Measurements from ENCODE around the gene DUOXA2.

Gene DUOXA2

GRCh38 chr15:45128971-45129639 is 15.0 kb downstream of the DUOXA2 start:
- TF ChIP-seq ZBTB11 (tag by site-specific recombination; conservative IDR thresholded peaks at IDR 0.05; ENCODE audit: low read depth): no peak
- Histone ChIP-seq H3K27ac (ENCODE audit: extremely low read depth, low read depth, low read length) (no peak overlapping the region), H3K4me1 (ENCODE audit: control insufficient read depth, insufficient read depth, low read length) (no peaks in the 10 kb centered on the region), H3K4me3 (ENCODE audit: low read depth, low read length) (no peak overlapping the region), H3K9me3 (ENCODE audit: control insufficient read depth, insufficient read depth, low read depth, low read length) (no peaks in the 10 kb centered on the region), H3K36me3 (ENCODE audit: control insufficient read depth in 2 of 2, insufficient read depth in 1 of 2, low read length in 2 of 2) (no peaks in the 10 kb centered on the region)
- ChIA-PET CTCF (interaction anchor here (2.9 kb wide), 1 partner anchor 11 kb away, joined by 12 read pairs; no protein-coding TSS in a partner anchor), POLR2A (no interaction called here)

GRCh38 chr15:45129651-45130129 is 15.6 kb downstream of the DUOXA2 start, which contains the start of the genes DUOX1 and DUOXA1:
TSS of gene DUOX1 (plus strand) at chr15:45129994. CDS start at chr15:45131967, 1,973 bp downstream.
TSS of gene DUOXA1 (minus strand) at chr15:45129879. CDS start at chr15:45123014, 6,865 bp downstream.
- no peaks in the 10 kb centered on the region for H3K4me1 ChIP-seq (ENCODE audit: control insufficient read depth, insufficient read depth, low read length)
- POLR2A ChIA-PET: no interaction called here
- H3K4me3 ChIP-seq (ENCODE audit: low read depth, low read length): no peak within 1 kb of the TSS
- no peaks in the 10 kb centered on the region for H3K36me3 ChIP-seq (ENCODE audit: control insufficient read depth in 2 of 2, insufficient read depth in 1 of 2, low read length in 2 of 2)
- no peaks in the 10 kb centered on the region for H3K9me3 ChIP-seq (ENCODE audit: control insufficient read depth, insufficient read depth, low read depth, low read length)
- H3K27ac ChIP-seq (ENCODE audit: extremely low read depth, low read depth, low read length): no peak within 1 kb of the TSS
- CTCF ChIA-PET: interaction anchor here (2.9 kb wide), 1 partner anchor 12 kb away, joined by 12 read pairs; no protein-coding TSS in a partner anchor
- TF ChIP-seq ZNF426 (tag by site-specific recombination; IDR thresholded peaks at IDR 0.05) (no peak), ZNF175 (tag by site-specific recombination; IDR thresholded peaks at IDR 0.05) (no peak), KLF1 (tag by site-specific recombination; IDR thresholded peaks at IDR 0.05) (no peak), RBAK (tag by site-specific recombination; IDR thresholded peaks at IDR 0.05) (no peak), ZBTB17 (tag by site-specific recombination; IDR thresholded peaks at IDR 0.05) (no peak), ZNF112 (tag by site-specific recombination; IDR thresholded peaks at IDR 0.05) (no peak), ATF2 (tag by site-specific recombination; IDR thresholded peaks at IDR 0.05; ENCODE audit: low read depth) (no peak), ZNF768 (tag by site-specific recombination; IDR thresholded peaks at IDR 0.05) (no peak), ZBTB44 (tag by site-specific recombination; IDR thresholded peaks at IDR 0.05) (no peak), ZNF518A (tag by site-specific recombination; conservative IDR thresholded peaks at IDR 0.05; ENCODE audit: low read depth) (no peak), ZNF449 (tag by site-specific recombination; IDR thresholded peaks at IDR 0.05) (no peak), TCF7L2 (IDR thresholded peaks at IDR 0.05; ENCODE audit: borderline replicate concordance, low read depth, low read length) (no peak), ZNF777 (tag by site-specific recombination; IDR thresholded peaks at IDR 0.05; ENCODE audit: borderline replicate concordance) (no peak), ZNF580 (tag by site-specific recombination; IDR thresholded peaks at IDR 0.05) (no peak), ZXDB (tag by site-specific recombination; IDR thresholded peaks at IDR 0.05) (no peak)

Data from HEK293 (cell line).